ENCODE results near the gene MRPL47. TPM values are rescaled to one million over a fixed set of nuclear protein-coding genes. Genes with fewer than 3 reads are reported as not detected.

The MRPL47 gene
- total RNA-seq, 6 donors from 2014 or later, result 3.1 to 27.7 (median 22.9) TPM

DNA sequence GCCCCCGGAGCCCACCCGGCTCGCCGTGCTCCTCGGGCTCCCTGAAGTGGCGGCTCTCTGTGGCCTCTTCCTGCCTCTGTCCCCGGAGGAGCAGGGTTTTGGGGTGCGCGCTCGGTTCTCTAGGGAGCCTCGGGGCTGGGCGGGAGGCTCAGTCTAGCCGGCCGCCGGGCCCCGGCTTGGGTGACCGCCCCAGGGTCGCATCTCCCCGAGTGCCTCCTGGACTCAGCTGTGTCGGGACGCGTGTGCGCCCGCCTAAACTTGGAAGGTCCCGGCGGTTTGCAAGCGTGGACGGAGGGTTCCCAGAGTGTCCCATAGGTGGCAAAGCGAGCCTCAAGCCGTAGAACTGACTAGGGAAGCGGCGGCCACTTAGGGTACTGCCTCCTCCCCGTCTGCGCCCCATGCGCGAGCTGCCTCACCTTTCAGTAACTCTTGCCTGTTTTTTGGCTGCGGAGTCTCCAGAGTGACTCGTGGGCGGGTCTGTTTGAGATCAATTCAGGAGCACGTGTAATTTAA, 41.1 kb downstream of the MRPL47 start:
- H3K9me3 ChIP-seq, result no peaks in the 10 kb centered on the region
- peak overlapping the region; percentile 92 to 96 (median 94) for H3K4me3 ChIP-seq
- ATAC-seq (ENCODE audit: low FRiP score in 2 of 2) (peak; percentile 84 to 91), DNase-seq (peak; percentile 74 to 91)
- H3K27me3 ChIP-seq, result no peaks in the 10 kb centered on the region
- H3K36me3 ChIP-seq, result no peaks in the 10 kb centered on the region
- no peak for TF ChIP-seq POLR2AphosphoS5 (IDR thresholded peaks at IDR 0.05)
- TF ChIP-seq CTCF (IDR thresholded peaks at IDR 0.05), result peak; percentile 43 to 93 (median 76)
- no peak for TF ChIP-seq EP300 (IDR thresholded peaks at IDR 0.05)
- WGBS, 2 donors, result 0% methylated on average over 9 to 32 of the region's 40 CpGs
- H3K27ac ChIP-seq, result peak overlapping the region; percentile 86 to 92 (median 88)
- H3K4me1 ChIP-seq, result peaks cover 9 to 26% (median 16%) of the 10 kb centered on the region in 4 donors

DNA sequence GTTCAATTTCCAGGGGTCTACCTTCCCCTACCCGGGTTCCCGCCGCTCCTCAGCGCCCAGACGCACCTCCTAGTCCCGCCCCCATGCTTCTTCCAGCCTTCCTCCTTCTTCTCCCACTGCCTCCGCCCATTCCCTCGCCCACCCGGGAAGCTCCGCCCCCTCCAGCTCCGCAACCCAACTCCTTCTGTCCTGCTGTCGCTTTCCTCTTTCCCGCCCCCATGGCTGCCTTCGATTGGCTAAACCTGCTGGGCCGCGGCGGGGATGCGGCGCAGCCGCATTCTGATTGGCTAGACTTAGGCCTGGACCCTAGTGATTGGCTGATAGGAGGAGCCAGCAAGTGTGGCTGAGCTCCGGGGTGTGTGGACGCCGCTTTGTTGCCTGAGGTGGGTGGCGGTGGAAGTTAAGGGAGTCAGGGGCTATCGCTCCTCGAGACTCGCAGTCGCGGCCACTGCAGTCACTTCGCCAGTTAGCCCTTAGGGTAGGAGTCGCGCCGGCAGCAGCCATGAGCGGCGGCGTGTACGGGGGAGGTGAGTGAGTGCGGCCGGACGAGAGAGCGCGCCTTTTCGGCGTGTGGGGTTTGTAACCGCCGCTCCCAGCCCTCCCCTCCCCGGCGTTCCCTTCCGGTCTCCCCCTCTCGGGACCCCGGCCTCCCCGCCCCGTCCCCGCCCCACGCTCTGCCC, 41.7 kb downstream of the MRPL47 start, which contains the start of gene ACTL6A:
ACTL6A (plus strand) TSS at position 336 of the 680 bp plus-strand sequence; CDS start at position 503, 167 bp downstream.
- WGBS, 2 donors, result 0 to 1% methylated on average over 44 to 51 of the region's 55 CpGs
- H3K4me3 ChIP-seq, result peak within 1 kb of the TSS; percentile 92 to 96 (median 94)
- TF ChIP-seq EP300 (IDR thresholded peaks at IDR 0.05) (no peak), CTCF (IDR thresholded peaks at IDR 0.05) (no peak), POLR2AphosphoS5 (IDR thresholded peaks at IDR 0.05) (peak; percentile 71 to 78), POLR2A (IDR thresholded peaks at IDR 0.05) (peak in 2 of 4 donors; percentile 30 to 72)
- H3K36me3 ChIP-seq, result no peaks in the 10 kb centered on the region
- peaks cover 9 to 26% (median 16%) of the 10 kb centered on the region in 4 donors for H3K4me1 ChIP-seq
- no peaks in the 10 kb centered on the region for H3K27me3 ChIP-seq
- no peaks in the 10 kb centered on the region for H3K9me3 ChIP-seq
- peak; percentile 98 to 99 for DNase-seq
- peak; percentile 99 for ATAC-seq (ENCODE audit: low FRiP score in 2 of 2)
- peak within 1 kb of the TSS; percentile 86 to 92 (median 88) for H3K27ac ChIP-seq

- no peak overlapping the region for H3K4me3 ChIP-seq
- no peak for DNase-seq
Measured at GRCh38 chr3:179560791-179561190, 43.6 kb downstream of the MRPL47 start.

DNA sequence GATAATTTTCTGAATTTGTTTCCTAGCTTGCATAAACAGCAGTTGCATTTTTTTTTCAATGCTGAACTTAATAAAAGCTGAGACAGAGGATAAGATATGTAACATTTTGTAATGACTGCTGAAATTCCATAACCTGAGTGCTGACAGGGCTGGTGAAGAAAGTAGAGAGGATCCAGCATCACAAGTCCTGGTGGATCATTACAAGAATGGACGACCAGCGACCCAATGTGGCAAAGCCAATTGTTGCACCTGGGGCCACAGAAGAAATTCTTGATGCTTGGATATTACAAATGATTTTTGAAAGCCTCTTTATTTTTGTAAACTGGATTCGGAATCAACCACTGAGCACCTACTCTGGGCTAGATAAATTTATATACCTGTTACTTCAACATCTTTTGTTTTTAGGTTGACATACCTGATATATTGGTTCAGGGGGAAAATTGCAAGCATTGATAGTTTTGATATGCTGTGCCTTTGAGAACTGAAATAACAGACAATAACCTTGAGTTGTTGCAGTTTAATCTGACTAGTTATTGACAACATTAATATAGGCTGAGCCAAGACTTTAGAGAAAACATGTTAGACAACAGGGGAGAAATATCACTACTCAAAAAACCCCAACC, 45.6 kb downstream of the MRPL47 start:
- peak in 1 of 2 donors; percentile 54 for DNase-seq
- Histone ChIP-seq H3K27ac (no peak overlapping the region), H3K4me3 (no peak overlapping the region), H3K27me3 (no peaks in the 10 kb centered on the region), H3K4me1 (peaks cover 4 to 16% (median 8%) of the 10 kb centered on the region in 4 donors), H3K36me3 (no peaks in the 10 kb centered on the region), H3K9me3 (no peaks in the 10 kb centered on the region)
- WGBS, 2 donors, result 4 to 7% methylated on average over 3 of the region's 3 CpGs
- ATAC-seq (ENCODE audit: low FRiP score in 2 of 2), result no peak
- no peak for TF ChIP-seq EP300 (IDR thresholded peaks at IDR 0.05)
- TF ChIP-seq POLR2A (IDR thresholded peaks at IDR 0.05), result no peak
- no peak for TF ChIP-seq POLR2AphosphoS5 (IDR thresholded peaks at IDR 0.05)
- peak; percentile 50 to 83 (median 74) for TF ChIP-seq CTCF (IDR thresholded peaks at IDR 0.05)

More at GRCh38 chr3:179560791-179561190, 43.6 kb downstream of the MRPL47 start:
- Histone ChIP-seq H3K9me3 (no peaks in the 10 kb centered on the region), H3K27me3 (no peaks in the 10 kb centered on the region), H3K4me1 (peaks cover 9 to 26% (median 16%) of the 10 kb centered on the region in 4 donors), H3K36me3 (no peaks in the 10 kb centered on the region), H3K27ac (no peak overlapping the region)
- no peak for TF ChIP-seq POLR2AphosphoS5 (IDR thresholded peaks at IDR 0.05)
- TF ChIP-seq POLR2A (IDR thresholded peaks at IDR 0.05), result no peak
- TF ChIP-seq EP300 (IDR thresholded peaks at IDR 0.05), result no peak
- no peak for TF ChIP-seq CTCF (IDR thresholded peaks at IDR 0.05)
- no peak for ATAC-seq (ENCODE audit: low FRiP score in 2 of 2)
- 95 to 100% methylated on average over 1 of the region's 1 CpG for WGBS, 2 donors
